Activated gamma-delta T cell treated with anti-CD3 and anti-CD28 coated beads, Interleukin-2, amount 50 U/mL, for 16 hours (primary cell): ENCODE data around the gene NHSL1.

Experiments
- DNase-seq: peaks from one replicate; pipeline ENCODE4 v3.0.0-alpha.2; 2020; ENCODE audit warnings: low read depth

NHSL1 gene

DNA sequence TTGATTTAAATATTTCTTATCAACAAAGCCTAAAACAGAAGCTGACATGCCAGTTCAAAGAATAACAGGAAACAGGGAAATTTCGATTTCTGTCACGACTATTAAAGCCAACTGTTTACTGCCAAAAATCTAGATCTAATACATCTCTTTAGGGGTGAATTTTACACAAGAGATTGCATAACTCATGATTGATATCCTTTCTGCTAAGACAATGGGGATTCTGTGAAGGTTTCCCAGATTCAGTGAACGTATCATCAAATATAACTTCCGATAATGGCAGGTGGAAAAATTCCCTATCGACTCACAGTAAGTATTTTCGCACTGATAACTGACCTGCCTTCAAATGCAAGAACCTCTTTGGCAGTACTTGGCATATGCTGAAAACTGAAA lies 42.9 kb downstream of the NHSL1 start:
- no peak for DNase-seq

DNA sequence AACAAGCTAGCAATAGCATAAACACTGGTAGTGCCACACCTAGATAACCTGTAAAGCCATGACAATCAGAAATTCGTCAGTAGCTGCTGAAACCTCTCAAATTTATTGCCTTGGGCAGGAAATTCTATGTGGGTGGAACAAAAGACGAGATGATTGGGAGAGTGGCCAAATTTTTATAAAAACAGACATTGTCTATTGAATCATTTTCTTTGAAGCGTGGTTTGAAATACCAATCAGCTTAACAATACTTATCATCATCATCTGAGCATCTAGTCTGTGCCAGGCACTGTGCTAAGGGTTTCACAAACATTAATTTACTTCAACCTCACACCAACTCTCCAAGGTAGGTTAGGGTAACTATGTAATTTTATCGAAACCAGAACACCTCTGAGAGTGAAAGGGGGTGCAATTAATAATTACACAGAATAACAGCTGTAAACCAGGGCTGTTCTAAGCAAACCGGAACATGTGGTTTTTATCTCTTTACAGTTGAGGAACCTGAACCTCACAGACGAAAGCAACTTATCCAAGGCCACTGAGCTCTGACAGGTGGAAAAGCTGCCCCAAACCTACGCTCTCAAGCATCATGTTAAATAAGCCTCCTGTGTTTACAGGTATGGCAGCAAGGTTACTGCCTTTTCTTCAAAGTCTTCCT lies 43.4 kb downstream of the NHSL1 start:
- DNase-seq: no peak

DNA sequence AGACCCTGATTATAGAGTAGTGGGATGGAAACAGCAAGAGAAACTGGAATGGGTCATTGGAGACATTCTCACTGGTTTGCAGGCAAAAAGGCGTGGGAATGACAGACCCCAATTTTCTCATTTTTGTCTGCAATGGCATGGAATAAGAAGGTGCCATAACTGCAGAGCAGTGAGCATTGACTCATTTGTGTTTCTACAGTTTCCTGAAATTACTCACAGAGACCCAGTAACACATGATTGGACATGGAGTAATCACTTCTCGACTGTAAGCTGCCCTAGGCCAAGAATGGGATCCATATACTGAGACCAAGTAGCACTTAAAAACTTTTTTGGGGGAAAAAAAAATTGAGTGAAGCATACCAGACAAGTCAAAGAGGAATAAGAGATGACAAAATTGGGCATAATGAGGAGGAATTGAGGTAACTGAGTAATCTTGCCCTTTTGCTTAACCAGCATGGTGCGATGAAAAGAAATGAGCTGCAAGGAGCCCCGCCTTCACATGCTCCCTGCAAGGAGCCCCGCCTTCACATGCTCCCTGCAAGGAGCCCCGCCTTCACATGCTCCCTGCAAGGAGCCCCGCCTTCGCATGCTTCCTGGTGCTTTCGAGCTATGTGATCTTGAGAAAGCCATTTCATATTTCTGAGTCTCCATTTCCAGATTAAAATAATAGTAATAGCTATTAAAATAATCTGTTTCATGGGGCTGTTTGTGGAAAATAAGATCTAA lies 44.1 kb downstream of the NHSL1 start:
- DNase-seq: peak; percentile 3

DNA sequence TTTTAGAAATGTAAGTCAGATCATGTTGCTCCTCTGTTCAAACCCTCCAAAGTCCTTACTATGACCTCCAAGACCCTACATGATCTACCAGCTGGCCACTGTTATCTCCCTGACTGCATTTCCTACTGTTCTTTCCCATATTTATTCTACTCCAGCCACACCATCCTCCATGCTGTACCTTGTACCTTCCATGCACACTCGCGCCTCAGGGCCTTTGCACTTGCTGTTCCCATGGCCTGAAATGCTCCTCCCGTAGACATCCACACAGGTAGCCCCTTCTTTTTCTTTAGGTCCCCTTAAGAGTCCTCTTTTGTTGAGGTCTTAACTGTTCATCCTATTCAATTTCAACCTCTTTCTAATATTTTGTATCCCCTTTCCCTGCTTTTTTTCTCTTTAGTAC lies 48.3 kb downstream of the NHSL1 start:
- no peak for DNase-seq

DNA sequence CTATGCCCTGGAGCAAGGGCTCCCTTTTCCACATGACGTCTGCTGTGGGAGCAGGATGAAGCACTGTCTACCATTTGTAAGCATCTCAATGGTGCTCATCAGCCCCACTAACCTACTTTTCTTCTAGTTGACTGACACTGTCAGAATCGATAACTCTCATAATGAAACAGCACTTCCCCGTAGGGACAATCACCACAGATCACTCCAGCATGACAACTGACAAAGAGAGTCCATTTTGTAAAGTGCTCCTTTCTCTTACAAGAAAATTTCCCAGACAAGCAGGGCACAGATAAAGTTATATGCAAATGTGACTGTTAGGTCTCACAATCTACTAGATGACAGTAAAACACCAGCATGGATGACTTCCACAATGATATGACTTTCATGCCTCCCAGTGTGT lies 48.8 kb downstream of the NHSL1 start:
- DNase-seq: no peak

DNA sequence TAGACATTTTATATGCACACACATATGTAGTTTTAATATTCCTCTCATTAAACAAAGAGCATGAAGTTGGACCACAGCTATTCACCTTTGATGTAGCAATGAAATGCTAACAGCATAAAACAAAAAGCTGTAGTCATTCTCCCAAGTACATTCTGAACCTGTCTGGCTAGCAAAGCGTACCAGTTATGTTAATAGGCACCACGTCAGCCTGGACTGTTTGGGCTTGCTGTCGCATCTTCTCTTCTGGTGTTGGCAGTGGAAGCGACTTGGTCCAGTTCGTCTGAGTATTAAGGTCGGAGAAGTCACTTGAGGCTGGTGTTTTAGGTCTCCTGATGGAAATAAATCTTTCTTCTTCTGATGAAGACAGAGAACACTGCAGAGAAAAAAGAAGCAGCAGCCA lies 52.5 kb downstream of the NHSL1 start:
- no peak for DNase-seq

DNA sequence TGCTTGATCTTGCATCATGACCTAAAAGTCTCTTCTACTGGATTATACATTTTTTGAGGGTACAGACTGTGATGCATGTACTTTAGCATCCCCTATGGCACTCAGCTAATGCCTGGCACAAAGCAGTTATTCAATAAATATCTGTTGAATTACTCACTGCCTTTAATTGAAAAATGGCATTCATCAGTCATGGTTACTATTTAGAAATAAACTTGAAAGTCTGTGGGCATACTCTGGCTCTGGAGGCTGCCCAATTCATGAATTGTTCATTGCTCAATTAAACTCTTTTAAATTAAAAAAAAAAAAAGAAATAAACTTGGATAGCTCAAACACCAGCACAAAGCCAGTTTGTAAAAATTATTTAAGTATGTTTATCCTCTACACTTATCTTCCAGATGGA lies 55.3 kb downstream of the NHSL1 start:
- DNase-seq: no peak

DNA sequence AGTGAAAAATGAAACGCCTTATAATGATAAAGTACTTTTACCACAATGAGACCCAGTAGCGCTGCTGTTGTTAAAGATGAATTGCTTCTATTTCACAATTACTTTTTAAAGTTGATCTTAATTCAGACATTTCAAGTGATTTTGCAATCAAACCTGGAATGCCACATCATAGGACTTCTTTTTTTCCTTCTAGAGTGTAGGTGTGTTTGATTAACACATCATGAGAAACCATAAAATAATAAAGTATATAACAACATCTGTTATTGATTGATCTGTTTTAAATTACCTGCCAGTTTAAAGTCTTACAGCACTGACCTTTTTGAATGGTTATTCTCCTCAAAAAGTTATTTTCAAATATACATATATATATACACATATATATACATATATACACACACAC lies 56.6 kb downstream of the NHSL1 start:
- no peak for DNase-seq

DNA sequence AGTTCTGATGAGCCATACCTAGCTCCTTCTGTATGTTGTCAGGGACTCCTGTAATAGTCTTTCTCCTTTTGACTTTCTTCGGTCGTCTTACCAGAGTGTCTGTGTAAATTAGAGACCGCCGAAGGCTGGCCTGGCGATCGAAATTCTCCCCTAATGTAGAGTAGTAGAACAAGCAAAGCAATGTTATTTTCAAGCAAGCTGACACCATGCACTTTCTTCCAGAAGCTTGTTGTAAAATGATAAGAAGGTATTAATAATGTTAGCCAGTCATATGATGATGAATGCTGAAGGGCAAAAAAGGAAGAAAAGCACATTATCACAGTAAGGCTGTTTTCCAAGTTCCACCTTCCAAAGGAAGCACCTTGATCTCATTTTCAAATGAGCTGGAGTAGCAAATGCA lies 57.3 kb downstream of the NHSL1 start:
- no peak for DNase-seq

DNA sequence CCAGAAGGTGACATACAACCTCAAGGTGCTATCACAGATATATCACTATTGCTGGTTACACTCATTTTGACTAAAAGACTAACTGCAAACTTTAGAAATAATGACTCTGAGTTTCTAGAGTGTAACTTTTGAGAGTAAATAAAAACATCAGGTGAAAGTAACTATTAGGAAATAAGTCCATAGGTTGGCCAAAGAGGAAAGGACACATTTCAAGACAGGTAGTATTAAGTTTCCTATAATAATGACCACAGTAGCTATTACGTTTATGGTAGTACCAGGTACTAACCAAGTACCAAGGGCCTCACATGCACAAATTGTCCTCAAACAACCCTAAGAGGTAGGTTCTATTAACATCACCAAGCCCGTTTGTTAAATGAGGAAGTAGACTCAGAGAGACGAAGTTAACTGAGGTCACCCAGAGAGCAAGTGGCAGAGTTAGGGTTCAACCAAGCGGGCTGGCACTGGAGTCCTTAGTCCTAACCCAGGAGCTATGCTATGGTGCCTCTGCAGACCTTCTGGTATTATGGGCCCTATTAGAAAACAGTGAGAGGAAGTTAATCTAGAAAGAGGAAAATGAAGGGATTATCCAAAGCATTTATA lies 58.4 kb downstream of the NHSL1 start:
- no peak for DNase-seq

DNA sequence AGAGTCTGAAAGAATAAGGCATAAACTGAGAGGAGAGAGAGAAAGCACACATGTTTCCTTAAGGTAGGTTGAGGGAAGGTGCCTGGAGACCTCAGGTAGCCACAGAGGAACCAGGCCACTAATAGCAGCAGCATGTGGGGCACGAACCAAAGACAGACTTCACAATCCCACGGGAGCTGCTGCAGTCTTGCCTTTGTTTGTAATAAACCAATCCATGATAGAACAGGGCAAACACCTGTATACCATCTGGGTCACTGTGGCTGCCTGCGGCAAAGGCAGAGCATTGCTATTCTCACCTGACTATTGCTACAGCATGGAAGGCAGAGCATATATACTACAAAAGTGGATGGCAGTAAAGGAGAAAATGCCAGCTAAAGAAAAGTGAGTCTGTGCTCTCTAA lies 59.0 kb downstream of the NHSL1 start:
- DNase-seq: no peak

DNA sequence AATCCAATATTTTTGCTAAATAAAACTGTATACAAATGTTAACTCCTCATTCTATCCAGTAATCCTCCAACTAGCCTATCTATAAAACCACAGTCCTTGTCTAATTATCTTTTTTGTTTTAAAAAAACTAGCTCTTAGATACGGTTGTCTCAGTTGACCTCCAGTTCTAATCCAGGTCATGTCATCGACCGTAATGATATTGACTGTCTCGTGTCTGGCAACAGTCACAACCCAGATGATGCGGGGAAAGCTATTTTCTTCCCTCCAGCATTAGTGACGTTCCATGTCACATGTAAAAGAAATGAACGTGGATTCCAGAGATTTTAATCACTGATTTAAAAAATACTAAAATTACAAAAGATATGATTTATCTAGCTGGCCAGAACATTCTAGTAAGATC lies 59.7 kb downstream of the NHSL1 start:
- no peak for DNase-seq

DNA sequence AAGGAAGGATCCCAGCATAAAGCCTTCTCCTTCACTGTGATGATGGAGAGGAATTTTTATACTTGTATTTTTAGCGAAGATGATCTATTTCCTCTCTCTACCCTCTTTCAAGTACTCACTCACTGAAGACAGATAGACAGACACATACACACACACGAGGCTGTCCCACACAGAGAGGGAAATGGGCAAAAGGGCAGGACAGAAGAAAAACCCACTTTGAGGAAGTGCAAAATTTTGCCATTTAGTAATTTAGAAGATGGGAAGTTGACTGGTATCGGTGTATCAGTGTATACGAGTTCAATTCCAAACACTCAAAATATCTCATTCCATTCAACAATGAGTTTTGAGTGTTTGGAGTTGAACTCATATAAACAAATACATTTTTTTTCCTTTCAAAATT lies 64.4 kb downstream of the NHSL1 start:
- DNase-seq: no peak

DNA sequence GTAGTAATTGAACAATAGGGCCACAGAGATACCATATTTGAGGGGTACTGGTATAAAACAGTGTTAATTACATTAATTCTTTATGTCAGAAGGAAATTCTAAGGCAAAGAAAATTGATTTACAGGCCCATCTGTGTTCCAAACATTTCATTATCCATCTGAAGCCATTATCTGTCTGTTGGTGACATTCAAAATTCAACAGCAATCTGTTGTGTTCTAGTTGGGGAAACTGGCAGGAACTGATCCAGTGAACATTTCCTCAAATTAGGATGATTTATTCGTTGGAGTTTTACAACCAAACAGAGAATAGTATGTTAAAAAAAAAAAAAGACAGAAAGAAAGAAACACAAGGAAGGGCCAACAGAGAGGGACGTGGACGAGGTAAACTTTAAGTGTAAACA lies 65.2 kb downstream of the NHSL1 start:
- no peak for DNase-seq

DNA sequence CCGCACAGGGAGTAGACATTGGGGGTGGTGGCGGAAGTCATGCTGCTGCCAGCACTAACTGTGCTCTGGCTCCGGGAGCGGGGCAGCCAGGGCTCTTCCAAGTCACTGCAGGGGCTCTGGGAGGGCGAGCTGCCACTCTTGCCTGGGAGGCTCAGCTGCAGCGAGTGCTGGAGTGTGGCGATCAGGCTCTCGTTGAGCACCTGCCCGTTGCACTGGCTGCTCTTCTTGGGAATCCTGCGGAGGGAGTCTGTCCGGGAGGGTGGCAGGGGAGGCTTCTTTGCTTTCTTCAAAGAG lies 67.3 kb downstream of the NHSL1 start:
- DNase-seq: no peak

DNA sequence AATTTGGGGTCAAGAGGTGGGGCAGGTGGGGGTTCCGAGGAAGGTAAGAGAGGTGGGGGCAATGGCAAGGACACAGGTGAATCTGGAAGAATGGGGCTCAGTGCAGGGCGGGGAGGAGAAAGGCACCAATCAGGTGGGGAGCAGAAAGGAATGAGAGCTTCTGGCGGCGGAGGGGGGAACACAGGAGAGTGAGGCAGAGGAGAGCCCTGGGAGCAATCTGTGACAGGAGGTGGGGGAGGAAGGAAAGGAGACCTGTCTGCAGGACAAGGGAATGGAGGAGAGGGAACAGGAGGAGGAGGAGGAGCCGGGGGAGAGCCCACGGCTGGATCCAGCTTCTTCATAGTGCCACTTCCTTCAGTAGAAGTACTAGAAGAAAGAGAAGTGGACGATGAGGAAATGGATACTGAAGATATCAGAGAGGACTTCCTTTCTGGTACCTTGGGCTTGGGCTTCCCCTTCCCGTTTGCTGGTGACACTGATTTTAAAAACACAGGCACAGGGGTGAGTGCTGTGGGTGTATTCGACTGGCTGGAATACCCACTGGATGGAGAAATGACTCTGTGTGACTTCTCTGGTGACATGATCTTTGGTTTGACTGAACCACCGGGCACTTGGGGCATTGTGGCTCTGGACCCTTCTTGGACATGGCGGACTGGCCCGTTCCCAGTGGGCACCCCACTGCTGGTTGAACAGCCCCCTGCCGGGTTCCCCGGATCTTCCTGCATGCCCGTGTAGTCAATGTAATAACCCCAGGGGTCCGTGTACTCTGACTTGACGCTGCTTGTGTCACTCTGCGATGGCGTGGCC lies 67.8 kb downstream of the NHSL1 start:
- DNase-seq: no peak

DNA sequence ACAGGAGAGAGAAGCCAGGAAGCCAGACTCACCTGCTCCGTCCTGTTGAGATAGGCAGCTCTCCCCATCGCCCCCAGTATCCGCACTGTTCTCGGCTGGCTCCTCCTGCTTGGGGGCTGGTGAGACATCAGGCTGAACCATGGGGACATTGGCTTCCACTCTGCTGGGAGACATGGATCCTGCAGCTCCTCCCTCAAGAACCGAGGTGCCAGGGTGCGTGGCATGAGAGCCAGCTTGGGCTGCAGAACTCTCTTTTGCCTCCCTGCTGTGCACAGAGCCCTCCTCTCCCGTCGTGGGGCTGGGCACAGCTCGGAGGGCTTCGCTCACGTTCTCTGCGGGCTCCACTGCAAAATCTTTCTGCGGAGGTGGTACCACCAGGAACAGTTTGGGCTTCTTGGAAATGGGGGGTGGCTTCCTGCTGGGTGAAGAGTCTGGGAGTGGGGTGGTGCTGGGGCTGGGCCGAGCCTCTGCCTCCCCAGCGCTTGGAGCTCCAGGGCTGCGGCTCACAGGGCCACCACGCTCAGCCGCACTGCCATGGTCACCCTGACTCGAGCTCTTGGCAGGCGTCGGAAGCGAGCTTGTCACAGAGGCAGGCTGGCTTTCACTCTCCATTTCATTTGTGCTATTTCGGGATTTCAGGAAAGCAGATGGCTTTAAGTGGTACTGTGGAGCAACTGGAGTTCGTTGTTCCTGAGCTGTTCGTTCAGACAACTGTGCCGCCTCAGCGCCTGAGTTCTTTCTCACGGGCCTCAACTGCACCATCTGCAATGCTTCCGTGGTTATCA lies 68.7 kb downstream of the NHSL1 start:
- DNase-seq: no peak

DNA sequence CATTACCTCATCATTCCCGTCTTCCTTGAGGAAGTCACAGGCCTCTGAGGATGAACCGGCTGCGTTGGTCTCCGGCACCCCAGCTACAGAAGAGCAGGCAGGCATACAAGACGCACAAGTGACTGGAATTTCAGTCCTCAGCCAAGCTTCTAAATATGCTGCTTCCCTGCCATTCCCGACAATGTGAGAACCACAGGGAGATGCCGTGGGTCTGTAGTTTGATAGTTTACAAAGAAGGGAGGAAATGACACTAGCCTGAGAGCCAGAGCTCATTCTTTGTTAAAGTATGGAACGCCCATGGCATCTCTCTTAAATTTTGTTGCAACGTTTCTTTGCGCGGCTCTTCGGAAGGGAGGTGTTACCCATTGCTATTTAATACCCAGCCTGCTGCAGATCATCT lies 69.5 kb downstream of the NHSL1 start:
- DNase-seq: no peak

DNA sequence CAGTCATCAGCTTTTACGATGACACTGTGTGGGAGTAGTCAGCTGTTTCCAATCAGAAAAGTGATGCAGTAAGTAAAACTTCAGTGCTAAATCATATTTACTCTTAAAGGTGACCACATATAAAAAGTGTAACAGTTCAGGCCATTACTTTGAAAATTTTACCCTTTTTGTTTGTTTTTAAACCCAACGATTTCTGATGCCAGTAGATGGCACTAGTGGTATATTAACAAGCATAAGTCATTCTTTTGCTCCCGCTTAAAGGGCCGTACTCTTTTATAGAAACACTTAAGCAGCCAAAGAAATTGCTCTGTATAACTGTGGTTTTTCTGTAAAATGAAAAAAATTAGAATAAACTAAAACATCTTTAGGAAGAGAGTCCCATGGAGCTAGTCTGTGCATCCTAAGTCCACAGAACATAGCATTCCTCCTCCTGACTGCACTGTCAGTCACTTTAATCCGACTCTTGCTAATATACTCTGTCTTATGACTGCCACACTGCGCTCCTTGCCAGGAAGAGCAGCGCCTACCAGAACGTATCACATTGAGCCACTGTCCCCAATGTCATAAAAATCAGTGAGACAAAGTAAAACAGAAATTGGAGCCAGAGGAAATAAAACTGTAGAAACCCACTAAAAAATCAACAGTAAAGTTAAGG lies 70.2 kb downstream of the NHSL1 start:
- no peak for DNase-seq

DNA sequence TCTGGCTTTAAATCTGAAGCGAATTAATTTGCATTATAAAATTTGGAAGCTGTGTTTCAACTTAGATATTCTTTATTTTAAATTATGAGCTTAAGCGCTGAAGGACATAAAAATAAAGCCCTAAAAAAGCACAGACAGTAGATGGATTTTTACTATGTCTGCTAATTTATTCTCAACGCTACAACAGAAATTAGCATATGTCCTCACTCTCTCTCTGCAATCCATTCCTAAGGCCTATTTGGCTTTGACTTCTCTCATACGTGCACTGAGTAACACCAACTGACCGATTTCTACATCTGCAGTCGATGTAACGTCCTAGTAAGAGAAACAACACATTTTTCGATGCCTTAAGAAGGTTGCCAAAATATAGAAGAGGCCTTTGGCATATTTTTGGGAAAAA lies 71.6 kb downstream of the NHSL1 start:
- no peak for DNase-seq

DNA sequence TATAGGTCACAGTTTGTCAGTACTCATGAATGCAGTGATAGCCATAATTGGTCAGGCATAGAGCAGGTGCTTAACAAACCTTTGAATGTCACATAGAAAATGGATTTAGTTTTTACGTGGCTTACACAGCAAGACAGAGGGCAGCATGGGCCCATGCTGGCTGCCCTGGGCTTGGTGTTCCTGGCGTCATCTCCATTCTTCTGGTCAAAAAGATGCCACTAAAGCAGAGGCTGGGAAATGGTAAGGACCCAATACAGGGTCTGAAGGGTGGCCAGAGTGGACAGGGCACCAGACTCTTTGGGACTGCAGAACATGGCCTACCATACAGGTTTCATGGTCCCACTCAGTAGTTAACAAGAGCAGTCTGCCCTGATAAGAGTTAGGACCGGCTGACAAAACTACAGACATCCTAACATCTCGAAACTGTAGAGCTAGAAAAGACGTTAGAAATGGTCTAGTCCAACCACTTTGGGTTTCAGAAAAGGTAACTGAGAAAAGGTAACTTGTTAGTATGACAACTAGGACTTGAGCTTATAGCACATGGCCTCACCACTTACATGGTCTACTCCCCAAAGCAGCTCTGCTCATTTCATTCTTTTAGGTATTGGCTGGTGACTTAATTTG lies 72.7 kb downstream of the NHSL1 start:
- DNase-seq: no peak
